A549 (cell line): ENCODE results near the gene OR4K1.

ENCODE experiments used
- CHD2 ChIP-seq: fragments of 150-350 bp; IDR thresholded peaks from 2 replicates; pipeline ENCODE4 v1.6.1; 2014; ENCODE audit warnings: low read length; ENCODE audit not compliant: partially characterized antibody
- EP300 ChIP-seq, 2 experiments: fragments of >200 bp; sonication (Bioruptor Twin); formaldehyde crosslinking; IDR thresholded peaks; 2 replicates in 1 of 2; 3 replicates in 1 of 2; pipeline ENCODE4 v1.6.1; 2016 to 2017
- HOXB5 ChIP-seq: fragments of 250-450 bp; sonication (Bioruptor Pico); IDR thresholded peaks from 2 replicates; pipeline ENCODE4 v1.5.0; 2020; ENCODE audit warnings: mild to moderate bottlenecking, moderate library complexity
- MYC ChIP-seq: IDR thresholded peaks from 2 replicates; pipeline ENCODE4 v1.6.1; 2012; ENCODE audit warnings: mild to moderate bottlenecking, inconsistent platforms, low read length, improper control_type of control experiment, borderline replicate concordance
- POLR2A ChIP-seq: IDR thresholded peaks from 2 replicates; pipeline ENCODE4 v1.6.1; 2012; ENCODE audit warnings: mild to moderate bottlenecking, low read length
- RNF2 ChIP-seq: fragments of 200-600 bp; sonication (generic); IDR thresholded peaks from 2 replicates; pipeline ENCODE4 v1.6.1; 2016; ENCODE audit warnings: low read depth, mild to moderate bottlenecking, antibody characterized with exemption, moderate library complexity, borderline replicate concordance
- TF ChIP-seq, protein P1 (sequence below): IDR thresholded peaks from 2 replicates; pipeline ENCODE4 v1.6.1; 2012
- TF ChIP-seq, protein P2 (sequence below): IDR thresholded peaks from 2 replicates; pipeline ENCODE4 v1.6.1; 2012; ENCODE audit warnings: low read depth, borderline replicate concordance
- TF ChIP-seq, protein P3 (sequence below): fragments of 200-600 bp; sonication (generic); IDR thresholded peaks from 2 replicates; pipeline ENCODE4 v1.6.1; 2016; ENCODE audit warnings: antibody characterized with exemption, mild to moderate bottlenecking, moderate library complexity
- TF ChIP-seq, protein P4 (sequence below): fragments of >200 bp; sonication (Bioruptor Twin); formaldehyde crosslinking; IDR thresholded peaks from 3 replicates; pipeline ENCODE4 v1.5.1; 2016
- TF ChIP-seq, protein P5 (sequence below): fragments of 250-450 bp; sonication (Bioruptor Pico); IDR thresholded peaks from 2 replicates; pipeline ENCODE4 v1.5.0; 2020; ENCODE audit warnings: low read depth, mild to moderate bottlenecking, moderate library complexity
- TF ChIP-seq, protein P6 (sequence below): IDR thresholded peaks from 2 replicates; pipeline ENCODE4 v1.6.1; 2012

DNA sequence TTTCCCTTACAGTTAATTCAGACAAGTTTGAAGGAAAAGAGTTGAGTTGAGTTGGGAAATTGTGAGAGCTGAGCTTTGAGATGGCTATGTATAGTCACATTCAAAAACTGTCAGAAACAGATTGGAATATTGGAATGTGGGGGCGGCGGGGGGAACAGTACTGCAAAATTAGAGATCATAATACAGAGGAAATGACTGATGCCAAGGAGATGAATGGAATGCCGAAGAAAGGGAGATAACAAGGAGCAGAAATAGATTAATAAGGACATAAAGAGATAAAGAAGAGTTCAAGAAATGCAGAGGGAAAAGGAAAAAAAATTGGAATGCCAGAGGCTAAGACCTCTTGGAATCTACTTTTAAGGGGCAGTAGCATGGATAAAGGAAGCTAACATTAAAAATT, 13.5 kb upstream of the OR4K1 start:
- TF ChIP-seq EP300 (IDR thresholded peaks at IDR 0.05), result no peak
- TF ChIP-seq CHD2, result no peak
- TF ChIP-seq, protein P1, sequence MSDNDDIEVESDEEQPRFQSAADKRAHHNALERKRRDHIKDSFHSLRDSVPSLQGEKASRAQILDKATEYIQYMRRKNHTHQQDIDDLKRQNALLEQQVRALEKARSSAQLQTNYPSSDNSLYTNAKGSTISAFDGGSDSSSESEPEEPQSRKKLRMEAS, result no peak
- TF ChIP-seq, protein P2, sequence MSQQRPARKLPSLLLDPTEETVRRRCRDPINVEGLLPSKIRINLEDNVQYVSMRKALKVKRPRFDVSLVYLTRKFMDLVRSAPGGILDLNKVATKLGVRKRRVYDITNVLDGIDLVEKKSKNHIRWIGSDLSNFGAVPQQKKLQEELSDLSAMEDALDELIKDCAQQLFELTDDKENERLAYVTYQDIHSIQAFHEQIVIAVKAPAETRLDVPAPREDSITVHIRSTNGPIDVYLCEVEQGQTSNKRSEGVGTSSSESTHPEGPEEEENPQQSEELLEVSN, result no peak
- TF ChIP-seq, protein P3, sequence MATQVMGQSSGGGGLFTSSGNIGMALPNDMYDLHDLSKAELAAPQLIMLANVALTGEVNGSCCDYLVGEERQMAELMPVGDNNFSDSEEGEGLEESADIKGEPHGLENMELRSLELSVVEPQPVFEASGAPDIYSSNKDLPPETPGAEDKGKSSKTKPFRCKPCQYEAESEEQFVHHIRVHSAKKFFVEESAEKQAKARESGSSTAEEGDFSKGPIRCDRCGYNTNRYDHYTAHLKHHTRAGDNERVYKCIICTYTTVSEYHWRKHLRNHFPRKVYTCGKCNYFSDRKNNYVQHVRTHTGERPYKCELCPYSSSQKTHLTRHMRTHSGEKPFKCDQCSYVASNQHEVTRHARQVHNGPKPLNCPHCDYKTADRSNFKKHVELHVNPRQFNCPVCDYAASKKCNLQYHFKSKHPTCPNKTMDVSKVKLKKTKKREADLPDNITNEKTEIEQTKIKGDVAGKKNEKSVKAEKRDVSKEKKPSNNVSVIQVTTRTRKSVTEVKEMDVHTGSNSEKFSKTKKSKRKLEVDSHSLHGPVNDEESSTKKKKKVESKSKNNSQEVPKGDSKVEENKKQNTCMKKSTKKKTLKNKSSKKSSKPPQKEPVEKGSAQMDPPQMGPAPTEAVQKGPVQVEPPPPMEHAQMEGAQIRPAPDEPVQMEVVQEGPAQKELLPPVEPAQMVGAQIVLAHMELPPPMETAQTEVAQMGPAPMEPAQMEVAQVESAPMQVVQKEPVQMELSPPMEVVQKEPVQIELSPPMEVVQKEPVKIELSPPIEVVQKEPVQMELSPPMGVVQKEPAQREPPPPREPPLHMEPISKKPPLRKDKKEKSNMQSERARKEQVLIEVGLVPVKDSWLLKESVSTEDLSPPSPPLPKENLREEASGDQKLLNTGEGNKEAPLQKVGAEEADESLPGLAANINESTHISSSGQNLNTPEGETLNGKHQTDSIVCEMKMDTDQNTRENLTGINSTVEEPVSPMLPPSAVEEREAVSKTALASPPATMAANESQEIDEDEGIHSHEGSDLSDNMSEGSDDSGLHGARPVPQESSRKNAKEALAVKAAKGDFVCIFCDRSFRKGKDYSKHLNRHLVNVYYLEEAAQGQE, result no peak
- TF ChIP-seq RNF2, result no peak
- TF ChIP-seq, protein P4, sequence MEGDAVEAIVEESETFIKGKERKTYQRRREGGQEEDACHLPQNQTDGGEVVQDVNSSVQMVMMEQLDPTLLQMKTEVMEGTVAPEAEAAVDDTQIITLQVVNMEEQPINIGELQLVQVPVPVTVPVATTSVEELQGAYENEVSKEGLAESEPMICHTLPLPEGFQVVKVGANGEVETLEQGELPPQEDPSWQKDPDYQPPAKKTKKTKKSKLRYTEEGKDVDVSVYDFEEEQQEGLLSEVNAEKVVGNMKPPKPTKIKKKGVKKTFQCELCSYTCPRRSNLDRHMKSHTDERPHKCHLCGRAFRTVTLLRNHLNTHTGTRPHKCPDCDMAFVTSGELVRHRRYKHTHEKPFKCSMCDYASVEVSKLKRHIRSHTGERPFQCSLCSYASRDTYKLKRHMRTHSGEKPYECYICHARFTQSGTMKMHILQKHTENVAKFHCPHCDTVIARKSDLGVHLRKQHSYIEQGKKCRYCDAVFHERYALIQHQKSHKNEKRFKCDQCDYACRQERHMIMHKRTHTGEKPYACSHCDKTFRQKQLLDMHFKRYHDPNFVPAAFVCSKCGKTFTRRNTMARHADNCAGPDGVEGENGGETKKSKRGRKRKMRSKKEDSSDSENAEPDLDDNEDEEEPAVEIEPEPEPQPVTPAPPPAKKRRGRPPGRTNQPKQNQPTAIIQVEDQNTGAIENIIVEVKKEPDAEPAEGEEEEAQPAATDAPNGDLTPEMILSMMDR, result no peak
- TF ChIP-seq MYC, result no peak
- TF ChIP-seq, protein P5, sequence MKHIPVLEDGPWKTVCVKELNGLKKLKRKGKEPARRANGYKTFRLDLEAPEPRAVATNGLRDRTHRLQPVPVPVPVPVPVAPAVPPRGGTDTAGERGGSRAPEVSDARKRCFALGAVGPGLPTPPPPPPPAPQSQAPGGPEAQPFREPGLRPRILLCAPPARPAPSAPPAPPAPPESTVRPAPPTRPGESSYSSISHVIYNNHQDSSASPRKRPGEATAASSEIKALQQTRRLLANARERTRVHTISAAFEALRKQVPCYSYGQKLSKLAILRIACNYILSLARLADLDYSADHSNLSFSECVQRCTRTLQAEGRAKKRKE (CRISPR knock-in tag), result no peak
- TF ChIP-seq HOXB5 (CRISPR knock-in tag), result no peak
- TF ChIP-seq, protein P6, sequence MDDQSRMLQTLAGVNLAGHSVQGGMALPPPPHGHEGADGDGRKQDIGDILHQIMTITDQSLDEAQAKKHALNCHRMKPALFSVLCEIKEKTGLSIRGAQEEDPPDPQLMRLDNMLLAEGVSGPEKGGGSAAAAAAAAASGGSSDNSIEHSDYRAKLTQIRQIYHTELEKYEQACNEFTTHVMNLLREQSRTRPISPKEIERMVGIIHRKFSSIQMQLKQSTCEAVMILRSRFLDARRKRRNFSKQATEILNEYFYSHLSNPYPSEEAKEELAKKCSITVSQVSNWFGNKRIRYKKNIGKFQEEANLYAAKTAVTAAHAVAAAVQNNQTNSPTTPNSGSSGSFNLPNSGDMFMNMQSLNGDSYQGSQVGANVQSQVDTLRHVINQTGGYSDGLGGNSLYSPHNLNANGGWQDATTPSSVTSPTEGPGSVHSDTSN, result no peak
- no peak for TF ChIP-seq POLR2A
